GM19025 (cell line): ENCODE results near the gene WBP4.
A peak's percentile ranks its signal among the peaks of the same experiment; 100 is the strongest.
"Not testable (repeated sequence)": the region's sequence is repeated elsewhere in the genome, so short reads cannot be mapped to it uniquely, and the experiment has no call there.

Experiments used
- ATAC-seq: cut with Tn5 transposase; IDR thresholded peaks from one replicate; pipeline ENCODE4 v1.9.1; 2021; ENCODE audit warnings: mild to moderate bottlenecking, low read depth, moderate library complexity; ENCODE audit not compliant: unreplicated experiment

The WBP4 gene

DNA sequence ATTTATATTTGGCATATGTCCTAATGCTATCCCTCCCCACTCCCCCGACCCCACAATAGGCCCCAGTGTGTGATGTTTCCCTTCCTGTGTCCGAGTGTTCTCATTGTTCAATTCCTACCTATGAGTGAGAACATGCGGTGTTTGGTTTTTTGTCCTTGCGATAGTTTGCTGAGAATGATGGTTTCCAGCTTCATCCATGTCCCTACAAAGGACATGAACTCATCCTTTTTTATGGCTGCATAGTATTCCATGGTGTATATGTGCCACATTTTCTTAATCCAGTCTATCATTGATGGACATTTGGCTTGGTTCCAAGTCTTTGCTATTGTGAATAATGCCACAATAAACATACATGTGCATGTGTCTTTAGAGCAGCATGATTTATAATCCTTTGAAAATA lies 18.9 kb upstream of the WBP4 start:
- ATAC-seq = not testable (repeated sequence)

DNA sequence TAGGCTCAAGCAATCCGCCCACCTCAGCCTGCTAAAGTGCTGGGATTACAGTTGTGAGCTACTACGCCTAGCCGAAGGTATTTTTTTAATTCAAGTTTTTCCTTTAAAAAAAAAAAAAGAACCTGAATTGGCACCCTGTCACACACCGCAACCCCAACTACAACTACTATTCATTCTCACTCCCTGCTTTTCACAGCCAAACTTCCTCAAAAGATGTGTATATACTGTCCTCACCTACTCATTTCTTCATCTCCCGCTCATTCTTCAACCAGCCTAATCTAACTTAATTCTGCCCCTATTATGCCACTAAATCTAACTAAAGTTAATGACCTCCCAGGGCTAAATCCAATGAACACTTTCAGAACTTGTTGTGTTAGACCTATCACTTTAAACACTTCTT lies 12.7 kb upstream of the WBP4 start:
- no peak for ATAC-seq

DNA sequence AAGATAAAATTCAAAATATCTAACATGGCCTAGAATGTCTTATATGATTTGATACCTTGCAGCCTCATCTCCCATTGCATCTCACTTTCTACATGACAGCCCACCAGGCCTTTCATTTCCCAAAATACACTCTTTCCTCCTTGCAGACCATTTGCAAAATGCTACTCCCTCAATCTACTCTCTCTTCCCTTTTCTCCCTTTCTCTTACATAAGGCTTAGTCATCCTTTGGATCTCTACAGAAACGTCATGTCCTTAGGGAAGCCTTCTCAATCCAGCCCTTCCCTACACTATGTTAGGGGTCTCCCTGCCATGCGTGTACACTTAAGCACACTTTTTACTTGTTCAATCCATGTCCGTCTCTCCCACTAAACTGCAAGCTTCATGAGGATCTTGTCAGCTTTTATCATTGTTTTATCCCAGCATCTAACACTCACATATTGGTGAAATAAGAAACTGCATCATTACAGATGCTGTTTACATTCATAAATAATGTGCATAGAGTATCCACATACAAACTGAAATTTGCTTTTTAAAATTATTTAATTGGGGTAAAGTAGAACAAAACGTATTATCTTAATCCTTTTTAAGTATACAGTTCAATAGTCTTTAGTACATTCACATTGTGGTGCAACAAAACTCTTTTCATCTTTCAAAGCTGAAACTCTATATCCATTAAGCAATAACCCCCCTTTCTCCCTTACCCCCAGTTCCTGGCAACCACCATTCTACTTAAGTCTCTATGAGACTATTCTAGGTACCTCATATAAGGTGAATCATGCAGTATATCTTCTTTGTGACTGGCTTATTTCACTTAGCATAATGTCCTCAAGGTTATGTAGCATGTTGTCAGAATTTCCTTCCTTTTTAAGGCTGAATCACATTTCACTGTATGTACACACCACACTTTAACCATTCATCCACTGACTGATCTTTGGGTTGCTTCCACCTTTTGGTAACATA lies 11.5 kb upstream of the WBP4 start:
- ATAC-seq = no peak

DNA sequence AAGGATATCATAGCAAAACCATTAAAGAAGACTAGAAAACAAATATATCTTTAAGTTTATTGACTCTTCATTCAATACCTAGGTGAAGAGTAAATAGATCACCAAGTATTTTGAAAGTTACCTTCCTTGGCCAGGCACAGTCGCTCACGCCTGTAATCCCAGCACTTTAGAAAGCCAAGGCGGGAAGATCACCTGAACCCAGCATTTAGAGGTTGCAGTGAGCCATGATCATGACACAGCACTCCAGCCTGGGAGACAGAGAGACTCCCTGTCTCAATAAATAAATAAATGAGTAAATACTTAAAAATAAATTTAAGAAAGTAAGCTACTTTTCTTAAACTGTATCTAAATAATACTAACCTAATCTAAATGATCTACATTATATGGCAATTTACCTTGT lies 8.9 kb upstream of the WBP4 start:
- ATAC-seq = no peak

DNA sequence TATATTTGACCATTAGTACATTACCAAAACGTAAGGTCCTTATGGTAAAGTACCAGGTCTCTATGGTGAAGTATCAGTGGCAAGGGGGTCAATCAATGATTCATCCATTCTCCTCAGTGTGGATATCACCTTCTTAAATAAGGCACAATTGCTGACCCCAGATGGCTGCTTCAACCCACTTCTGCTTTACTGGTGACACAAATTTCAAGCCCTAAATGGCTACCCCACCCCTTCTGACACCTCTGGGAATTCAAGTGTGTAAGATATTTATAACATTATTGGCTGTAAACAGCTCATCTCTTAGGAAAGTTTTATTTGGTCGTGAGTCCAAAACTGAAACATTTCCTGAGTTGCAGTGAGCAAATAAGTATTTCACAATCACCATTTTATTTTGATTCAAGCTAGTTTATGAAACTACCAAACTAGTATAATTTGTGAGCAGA lies 7.9 kb upstream of the WBP4 start:
- peak; percentile 61 for ATAC-seq

DNA sequence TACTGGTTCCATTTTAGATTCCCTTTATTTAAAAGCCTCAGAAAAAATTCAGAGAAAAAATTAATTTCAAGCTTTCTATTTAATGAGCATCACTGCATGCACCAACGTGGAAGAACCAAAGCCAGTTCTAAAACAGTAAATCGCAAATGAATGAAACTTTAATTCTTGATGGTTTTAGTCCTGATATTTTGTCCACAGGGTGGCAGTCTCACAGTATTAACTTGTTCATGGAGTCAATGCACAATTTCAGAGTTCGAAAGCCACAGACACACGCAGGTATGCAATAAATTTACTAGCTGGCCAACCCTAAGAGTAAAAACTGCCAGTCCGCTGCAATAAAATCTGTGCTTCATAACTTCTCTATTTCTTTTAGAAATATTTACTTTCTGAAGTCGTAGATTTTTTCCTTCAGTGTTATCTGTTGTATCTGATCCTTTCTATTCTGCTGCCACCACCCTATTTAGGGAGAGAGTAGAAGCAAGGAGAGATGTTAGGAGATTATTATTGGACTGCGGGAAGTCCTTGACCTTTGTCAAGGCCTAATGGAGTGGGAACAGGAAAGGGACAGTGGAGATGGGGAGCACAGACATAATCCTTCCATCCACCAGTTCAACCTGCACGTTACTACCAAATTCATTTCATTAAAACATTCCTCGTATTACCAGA lies 7.0 kb upstream of the WBP4 start:
- ATAC-seq = no peak

DNA sequence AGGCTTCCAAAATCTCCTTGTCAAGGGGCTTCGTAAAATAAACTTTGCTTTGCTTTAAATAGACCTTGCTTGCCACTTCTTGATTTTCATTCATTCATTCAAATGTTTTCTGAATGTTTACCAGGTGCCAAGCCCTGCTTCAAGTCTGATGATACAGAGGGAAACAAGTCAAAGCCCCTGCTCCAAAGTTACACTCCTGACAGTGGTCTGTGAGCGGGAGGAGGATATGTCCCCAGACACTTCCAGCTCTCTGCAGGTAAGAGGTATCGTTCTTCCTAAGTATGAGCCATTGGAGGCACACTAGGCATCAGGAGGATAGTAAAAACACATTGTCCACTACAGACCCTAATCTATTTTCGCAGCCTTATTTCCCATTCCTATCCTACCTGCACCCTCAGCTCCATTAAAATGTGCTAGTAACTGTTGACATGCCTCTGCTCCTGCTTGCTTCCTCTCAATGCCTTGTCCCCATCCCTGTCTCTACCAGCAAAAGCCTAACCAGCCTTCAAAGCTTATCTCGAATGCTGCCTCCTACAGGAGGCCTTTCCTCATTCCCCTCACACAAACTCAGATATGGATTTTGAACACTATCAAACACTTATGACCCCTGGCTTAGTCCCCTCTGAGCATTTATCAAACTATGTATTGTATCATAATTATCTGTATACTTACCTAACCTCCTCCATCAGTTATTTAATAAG lies 6.2 kb upstream of the WBP4 start:
- no peak for ATAC-seq

DNA sequence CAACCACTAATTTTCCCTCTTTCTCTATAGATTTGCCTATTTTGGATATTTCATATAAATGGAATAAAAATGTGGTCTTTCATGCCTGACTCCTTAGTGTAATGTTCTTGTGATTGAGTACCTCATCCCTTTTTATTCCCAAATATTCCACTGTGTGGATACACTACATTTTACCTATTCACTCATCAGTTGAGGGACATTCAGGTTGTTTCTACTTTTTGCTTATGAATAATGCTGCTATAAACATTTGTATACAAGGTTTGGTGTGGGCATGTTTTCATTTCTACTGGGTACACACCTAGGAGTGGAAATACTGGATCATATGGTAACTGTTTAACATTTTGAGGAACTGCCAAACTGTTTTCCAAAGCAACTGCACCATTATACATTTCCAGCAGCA lies 5.1 kb upstream of the WBP4 start:
- ATAC-seq = no peak

DNA sequence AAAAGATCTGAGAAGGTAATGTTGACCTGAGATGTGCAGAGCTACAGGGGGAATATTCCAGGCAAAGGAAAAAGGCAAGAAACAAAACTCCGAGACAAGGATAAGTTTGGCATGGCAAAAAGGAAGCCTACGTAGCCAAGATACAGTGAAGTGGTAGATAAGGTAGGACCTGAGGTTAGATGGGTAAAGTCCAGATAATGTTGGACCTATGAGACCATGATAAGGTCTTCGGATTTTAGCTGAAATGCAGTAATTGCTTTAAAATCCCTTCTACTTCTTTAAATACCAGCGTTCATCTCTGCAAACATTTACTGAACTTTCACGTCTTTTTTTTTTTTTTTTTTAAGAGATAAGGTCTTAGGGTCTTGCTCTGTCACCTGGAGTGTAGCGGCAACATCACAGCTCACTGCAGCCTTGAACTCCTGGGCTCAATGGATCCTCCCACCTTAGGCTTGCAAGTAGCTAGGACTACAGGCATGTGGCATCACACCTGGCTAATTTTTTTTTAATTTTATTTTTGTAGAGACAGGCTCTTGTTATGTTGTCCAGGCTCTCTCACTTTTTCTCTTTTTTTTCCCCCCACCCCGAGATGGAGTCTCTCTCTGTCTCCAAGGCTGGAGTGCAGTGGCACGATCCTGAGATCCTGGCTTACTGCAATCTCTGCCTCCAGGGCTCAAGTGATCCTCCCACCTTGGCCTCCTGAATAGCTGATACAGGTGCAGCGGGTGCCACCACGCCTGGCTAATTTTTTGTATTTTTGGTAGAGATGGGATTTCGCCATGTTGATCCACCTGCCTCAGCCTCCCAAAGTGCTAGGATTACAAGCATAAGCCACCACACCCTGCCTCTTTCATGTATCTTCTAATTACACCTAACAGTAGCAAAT lies 4.2 kb upstream of the WBP4 start:
- ATAC-seq = no peak

DNA sequence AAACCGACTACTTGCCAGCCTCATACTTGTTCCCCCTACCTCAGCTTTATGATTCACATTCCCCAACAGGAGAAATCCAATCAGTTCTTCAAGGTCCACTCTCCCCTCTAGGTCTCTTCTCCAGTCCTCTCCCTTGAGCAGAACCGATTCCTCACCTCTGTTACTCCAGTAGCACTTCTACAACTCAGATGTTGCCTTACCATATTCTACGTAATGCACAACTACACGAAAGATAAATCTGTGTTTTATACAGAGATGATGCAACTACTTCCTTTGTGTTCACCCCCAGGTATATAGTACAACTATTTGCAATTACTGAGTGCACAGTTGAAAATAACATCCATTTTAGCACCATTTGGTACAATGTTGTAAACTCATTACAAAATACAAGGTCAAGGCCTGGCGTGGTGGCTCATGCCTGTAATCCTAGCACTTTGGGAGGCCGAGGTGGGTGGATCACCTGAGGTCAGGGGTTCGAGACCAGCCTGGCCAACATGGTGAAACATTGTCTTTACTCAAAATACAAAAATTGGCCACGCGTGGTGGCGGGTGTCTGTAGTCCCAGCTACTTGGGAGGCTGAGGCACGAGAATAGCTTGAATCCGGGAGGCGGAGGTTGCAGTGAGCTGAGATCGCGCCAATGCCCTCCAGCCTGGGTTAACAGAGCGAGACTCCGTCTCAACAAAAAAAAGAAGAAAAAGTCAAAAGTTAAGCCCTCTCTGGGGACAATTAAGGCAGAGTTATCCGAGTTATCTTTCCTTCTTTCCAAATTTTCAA lies 2.8 kb upstream of the WBP4 start:
- ATAC-seq = no peak

DNA sequence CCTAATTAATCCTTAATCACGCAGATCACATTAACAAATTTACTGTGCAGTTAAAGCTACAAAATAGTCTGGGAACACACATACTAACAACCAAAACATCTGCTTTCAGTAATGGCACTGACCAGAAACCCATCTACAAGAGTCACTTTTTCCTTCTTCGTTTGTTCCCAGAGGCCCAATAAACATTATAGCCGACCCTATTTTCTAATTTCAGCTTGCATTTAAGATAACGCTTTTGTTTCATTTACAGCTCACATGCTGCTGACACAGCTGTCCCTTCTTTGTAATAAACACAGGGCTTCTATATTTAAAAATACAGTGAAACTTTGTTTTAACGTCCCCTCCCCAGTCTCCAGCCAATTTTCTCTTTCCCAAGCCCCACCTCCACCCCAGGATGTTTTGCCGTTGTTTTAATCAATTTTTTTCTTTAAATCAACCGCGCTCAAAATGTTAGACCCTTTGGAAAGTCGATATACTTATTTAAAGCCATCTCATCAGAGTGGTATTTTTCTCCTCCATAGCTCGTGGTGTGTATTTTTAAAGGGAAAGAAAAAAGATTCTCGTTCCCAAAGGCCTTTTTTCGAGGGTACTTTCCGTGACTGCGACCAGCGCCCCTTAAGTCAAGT lies 1.7 kb upstream of the WBP4 start:
- no peak for ATAC-seq

DNA sequence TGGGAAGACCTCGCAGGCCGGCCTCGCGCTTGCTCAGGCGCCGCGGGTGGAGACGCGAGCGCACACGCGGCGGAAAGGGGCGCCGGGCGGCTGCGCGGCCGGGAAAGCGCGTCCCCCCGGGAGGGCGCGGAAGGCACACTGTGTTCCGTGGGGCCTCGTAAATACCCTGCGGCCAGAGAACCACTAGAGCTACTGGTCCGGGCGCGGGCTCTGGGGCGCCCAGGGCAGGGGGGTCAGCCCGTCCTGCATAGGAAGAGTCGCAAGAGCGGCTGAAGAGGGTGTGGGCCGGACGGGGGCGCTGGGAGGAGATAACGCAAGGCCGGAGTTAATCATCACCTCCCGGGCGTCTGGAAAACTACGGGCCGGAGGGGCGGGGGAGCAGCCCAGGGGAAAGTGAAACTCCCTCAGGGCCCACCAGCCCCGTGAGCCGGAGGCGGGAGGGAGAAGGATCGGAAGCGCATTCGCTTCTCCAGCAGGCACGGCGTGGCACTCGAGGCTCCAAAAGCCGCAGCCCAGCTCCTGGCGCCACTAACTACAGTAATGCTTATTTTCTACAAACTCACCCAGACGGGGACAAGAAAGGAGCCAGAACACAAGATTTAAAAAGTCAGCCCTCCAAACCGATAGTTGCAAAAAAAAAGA lies 1.1 kb upstream of the WBP4 start:
- ATAC-seq = peak; percentile 42

DNA sequence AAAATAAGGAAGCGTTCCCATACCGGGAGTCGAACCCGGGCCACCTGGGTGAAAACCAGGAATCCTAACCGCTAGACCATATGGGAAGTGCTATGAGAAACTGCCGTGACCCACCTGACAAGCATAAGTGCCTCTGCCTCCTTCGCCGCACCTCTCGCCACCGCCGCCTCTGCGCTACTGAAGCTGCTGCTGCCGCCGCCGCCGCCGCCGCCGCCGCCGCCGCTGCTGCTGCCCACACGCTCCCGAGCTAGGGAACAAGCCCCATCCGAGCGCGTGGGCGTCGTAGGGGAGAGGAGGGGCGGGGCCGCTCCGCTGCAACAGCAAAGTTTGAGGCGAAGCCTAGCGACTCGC lies 610 bp upstream of the WBP4 start:
- ATAC-seq = peak; percentile 20

DNA sequence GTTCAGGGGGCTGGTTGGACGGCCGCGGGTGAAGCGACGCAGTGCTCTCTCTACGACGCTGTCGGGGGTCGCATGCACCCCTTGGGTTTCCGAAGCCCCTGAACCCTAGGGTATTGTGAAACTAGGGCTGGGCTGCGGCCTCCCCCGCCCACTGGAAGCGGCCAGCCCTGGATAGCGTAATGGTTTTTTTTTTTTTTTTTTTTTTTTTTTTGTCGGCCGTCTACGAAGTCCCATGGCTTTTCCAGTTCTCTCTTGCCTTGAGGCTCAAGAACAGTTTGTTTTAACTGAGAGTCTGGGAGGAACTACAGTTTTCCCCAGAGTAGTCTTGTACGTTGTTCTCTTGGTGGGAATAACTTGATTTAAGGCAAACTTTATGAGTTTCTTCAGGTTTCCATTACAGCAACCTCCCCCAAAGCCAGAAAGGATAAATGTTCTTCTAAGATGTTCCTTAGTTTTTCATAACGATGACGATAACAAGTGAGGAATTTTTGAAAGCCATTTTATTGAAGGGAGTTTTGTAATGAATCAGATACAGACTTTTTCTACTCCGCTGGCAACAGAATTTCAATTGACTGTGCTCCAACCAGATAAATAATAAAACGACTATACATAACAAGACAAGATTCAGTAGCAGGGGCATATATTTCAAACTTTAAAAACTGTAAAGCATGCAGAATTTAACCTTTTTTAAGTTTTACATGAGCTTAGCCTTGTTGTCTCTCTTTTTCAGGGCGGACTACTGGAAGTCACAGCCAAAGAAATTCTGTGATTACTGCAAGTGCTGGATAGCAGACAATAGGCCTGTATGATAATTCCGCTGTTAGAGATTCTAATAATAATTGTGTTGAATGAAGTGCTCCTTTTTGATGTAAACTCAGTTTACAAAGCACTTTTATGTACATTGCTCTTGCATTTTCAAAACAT lies 867 bp downstream of the WBP4 start:
- peak; percentile 32 for ATAC-seq

DNA sequence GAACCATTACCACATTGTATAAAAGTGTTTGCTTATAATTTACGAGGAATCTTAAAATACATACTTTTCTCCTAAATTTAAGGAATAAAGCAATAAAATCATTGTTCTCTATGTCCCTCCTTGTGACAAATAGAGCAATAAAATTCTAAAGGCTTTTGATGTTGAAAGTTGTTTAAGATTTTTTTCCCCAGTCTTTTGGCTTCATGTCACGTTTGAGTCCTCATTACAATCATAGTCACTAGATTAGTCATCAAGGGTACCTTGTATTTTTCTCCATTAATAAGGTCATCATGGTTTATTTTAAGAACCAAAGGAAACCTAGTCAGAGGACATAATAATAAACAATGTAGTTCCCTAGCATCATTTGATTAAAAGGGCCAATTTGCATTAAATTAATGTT lies 3.2 kb downstream of the WBP4 start:
- no peak for ATAC-seq

DNA sequence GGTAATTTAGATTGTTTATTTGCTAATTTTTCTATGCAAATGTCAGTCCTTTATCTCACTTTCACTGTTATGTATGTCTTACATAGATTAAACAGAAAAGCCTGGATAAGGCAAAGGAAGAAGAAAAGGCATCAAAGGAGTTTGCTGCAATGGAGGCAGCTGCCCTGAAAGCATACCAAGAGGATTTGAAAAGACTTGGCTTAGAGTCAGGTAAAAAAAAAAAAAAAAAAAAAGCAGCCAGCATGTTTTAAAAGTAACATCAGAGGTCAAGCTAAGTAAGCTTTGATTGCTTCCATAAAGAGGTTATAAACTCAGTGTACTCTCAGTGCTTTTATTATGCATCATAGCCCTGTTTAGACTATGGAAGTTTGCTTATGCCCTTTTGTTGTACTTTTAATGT lies 3.8 kb downstream of the WBP4 start:
- no peak for ATAC-seq

DNA sequence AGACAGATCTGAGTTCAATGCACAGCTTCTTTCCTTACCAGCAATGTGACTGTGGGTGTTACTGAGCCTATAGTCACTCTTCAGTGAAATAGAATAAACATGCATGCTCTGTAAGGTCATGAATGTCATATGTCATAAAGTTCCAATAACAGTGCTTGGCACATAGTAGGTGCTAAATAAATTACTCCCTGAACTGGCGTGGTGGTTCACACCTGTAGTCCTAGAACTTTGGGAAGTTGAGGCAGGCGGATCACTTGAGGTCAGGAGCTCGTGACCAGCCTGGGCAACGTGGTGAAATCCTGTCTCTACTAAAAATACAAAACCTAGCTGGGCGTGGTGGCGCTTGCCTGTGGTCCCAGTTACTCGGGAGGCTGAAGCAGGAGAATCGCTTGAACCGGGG lies 13.2 kb downstream of the WBP4 start:
- no peak for ATAC-seq

DNA sequence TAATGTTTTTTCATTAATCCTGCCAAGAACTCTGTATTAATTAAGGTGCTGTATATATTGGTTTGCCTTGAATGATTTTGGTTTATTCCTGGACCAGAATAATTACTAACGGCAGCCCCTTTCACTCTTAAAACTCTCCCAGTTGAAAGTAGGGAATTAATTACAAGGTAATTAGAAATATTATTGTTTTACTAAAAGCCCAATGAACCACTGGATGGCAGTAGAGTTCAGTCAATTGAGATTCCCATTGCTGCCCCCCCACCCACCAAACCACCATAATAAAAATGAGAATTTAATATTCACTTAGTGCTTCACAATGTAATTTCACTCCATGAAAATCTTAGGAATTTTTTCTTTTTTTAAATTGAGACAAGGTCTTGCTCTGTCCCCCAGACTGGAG lies 13.7 kb downstream of the WBP4 start:
- no peak for ATAC-seq
